B cell (primary cell): Measurements from ENCODE around the gene PSMD1.

Experiments used
- CTCF ChIP-seq: fragments of 200-600 bp; IDR thresholded peaks from one replicate; pipeline ENCODE4 v1.8.0; 2022; ENCODE audit warnings: antibody characterized with exemption, mild to moderate bottlenecking
- EZH2 ChIP-seq: IDR thresholded peaks from 2 replicates; pipeline ENCODE4 v1.6.1; 2012; ENCODE audit warnings: borderline replicate concordance, low read depth, mild to moderate bottlenecking, moderate library complexity, low read length; ENCODE audit not compliant: insufficient read depth, poor library complexity, severe bottlenecking

GRCh38 chr2:231111987-231112386 is 55.3 kb downstream of the PSMD1 start:
- TF ChIP-seq EZH2: no peak
- TF ChIP-seq CTCF: no peak
